Lower leg skin (tissue), 4 donors: ENCODE measurements around the gene SH2D5. TPM values are rescaled to one million over a fixed set of nuclear protein-coding genes. Genes with fewer than 3 reads are reported as not detected.

Source experiments
- DNase-seq, 2 donors: peaks; one replicate each; pipeline ENCODE4 v3.0.0-alpha.2; 2019; ENCODE audit warnings: low spot score in 2 of 2
- H3K4me3 ChIP-seq: fragments of 200-600 bp; sonication (generic); 2 replicates; pipeline ENCODE4 v1.5.1; 2017; ENCODE audit warnings: mild to moderate bottlenecking, low read depth; ENCODE audit not compliant: poor library complexity, severe bottlenecking
- POLR2A ChIP-seq, 2 donors: fragments of 450-650 bp; IDR thresholded peaks; one replicate each; pipeline ENCODE4 v1.6.1; 2016 to 2017; ENCODE audit warnings: antibody characterized with exemption in 2 of 2, mild to moderate bottlenecking in 1 of 2, moderate library complexity in 1 of 2
- WGBS, 2 donors: methylation state at CpG; one replicate each; pipeline ENCODE4 v1.1.5; 2018; 5-methylcytosine and 5-hydroxymethylcytosine counted together
- intact Hi-C: fragments of 100-400 bp; cut with DNase I; formaldehyde crosslinking; loops from one replicate; pipeline ENCODE4 v1.15.0; 2023; ENCODE audit warnings: low total_unique reads
- total RNA-seq, 4 donors: library from RNA; depleted of rRNA; stranded (reverse); fragments of >200 nt; gene quantifications; one replicate each; pipeline ENCODE4 v1.1.0, GENCODE V29; 2016
- TF ChIP-seq, protein P1 (sequence below), 3 donors: fragments of 450-650 bp; IDR thresholded peaks; one replicate each; pipeline ENCODE4 v1.5.1; 2016; ENCODE audit warnings: antibody characterized with exemption in 3 of 3, mild to moderate bottlenecking in 3 of 3, moderate library complexity in 2 of 3

The SH2D5 gene
- total RNA-seq, 4 donors from 2014 or later = 0.11 to 1.0 (median 0.18) TPM

DNA sequence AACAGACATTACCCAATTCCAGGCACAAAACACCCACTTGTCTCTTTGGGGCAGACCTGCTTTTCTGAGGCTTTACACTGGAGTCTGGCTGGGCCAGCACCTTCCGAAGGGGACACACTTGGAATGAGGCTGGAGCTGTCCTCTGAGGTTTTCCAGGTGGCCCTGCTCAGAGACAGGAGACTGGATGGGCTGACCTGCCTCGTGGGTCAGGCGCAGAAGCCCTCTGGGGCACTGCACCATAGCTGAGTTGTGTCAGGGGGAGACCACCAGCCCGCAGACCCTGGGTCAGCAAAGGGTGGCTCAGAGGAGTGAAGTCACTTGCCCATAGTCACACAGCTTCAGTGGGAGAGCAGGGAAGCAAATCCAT lies 1.8 kb downstream of the SH2D5 start:
- intact Hi-C loops = no loop called here
- no peak for TF ChIP-seq POLR2A (IDR thresholded peaks at IDR 0.05)
- TF ChIP-seq, protein P1, sequence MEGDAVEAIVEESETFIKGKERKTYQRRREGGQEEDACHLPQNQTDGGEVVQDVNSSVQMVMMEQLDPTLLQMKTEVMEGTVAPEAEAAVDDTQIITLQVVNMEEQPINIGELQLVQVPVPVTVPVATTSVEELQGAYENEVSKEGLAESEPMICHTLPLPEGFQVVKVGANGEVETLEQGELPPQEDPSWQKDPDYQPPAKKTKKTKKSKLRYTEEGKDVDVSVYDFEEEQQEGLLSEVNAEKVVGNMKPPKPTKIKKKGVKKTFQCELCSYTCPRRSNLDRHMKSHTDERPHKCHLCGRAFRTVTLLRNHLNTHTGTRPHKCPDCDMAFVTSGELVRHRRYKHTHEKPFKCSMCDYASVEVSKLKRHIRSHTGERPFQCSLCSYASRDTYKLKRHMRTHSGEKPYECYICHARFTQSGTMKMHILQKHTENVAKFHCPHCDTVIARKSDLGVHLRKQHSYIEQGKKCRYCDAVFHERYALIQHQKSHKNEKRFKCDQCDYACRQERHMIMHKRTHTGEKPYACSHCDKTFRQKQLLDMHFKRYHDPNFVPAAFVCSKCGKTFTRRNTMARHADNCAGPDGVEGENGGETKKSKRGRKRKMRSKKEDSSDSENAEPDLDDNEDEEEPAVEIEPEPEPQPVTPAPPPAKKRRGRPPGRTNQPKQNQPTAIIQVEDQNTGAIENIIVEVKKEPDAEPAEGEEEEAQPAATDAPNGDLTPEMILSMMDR (IDR thresholded peaks at IDR 0.05) = no peak
- WGBS, 2 donors = 52 to 59% methylated on average over 4 of the region's 4 CpGs
- DNase-seq = peak in 1 of 2 donors; percentile 84
- H3K4me3 ChIP-seq = no peak overlapping the region

DNA sequence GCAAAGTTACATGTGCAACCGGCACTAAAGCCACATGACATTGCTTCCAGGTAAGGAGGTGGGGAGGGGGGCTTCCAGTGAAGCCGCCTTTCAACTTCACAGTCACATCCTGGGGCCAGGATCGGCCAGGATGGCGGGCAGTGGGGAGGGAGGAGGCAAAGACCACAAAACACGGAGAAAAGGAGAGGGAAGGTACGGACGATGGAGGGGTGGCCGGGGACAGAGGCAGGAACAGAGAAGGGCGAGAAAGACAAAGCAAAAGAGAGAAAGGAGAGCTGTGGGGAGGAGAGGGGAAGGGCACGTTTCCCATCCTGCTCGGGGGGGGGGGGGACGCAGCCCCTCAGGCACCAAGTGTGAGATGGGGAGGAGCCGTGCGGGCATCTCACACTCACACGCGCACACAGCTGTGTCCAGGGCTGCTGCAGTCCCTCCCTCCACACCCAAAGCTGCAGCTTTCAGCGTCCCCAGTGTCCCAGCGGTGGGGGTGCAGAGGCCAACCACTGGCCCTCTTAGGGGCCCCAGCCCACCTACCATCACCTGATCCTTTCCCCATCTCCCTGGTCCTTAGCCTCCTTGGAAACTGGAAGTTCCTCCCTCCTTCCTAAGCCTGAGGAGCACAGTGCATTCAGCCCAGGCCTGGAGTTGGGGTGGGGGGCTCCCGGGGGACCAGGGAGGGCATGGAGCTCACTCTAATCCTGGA lies 2.4 kb downstream of the SH2D5 start:
- intact Hi-C loops = no loop called here
- WGBS, 2 donors = 30 to 35% methylated on average over 19 of the region's 19 CpGs
- H3K4me3 ChIP-seq = no peak overlapping the region
- DNase-seq = peak in 1 of 2 donors; percentile 71
- no peak for TF ChIP-seq POLR2A (IDR thresholded peaks at IDR 0.05)
- TF ChIP-seq, protein P1 (IDR thresholded peaks at IDR 0.05) = no peak

DNA sequence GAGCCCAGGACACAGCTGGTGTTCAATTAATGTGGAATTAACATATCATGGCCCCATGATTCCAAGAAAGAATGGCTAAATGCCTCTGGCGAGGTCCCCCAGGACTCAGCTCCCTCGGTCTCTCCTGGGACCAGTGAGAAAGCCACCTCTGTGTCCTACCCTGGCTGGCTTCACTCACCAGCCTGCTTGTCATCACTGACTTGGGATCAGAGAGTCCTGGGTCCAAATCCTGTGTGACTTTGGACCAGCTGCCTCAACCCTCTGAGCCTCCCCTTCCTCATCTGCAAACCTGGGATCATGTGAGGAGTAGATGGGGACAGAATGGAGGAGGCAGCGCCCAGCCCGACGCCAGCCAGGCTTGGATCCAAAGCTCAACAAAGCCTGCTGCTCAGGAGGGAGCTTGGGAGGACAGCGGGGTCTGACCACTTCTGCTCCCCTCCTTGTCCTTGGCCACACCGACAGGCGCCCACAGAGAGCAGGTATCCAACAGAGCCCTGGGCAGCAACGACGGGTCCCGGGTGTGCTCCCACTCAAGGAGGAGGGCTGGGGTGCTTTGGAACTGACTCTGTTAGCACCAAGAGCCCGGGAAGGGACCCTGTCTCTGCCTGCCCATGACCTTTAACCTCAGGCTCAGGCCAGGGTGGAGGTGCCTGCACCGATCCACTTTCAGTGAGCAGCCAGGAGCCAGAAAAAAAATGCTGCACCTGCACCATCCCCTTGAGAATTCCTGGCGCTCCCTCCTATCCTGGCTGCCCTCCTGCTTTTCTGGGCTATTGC lies 3.2 kb downstream of the SH2D5 start:
- 52 to 61% methylated on average over 10 to 14 of the region's 14 CpGs for WGBS, 2 donors
- intact Hi-C loops = no loop called here
- DNase-seq = peak in 1 of 2 donors; percentile 79
- no peak overlapping the region for H3K4me3 ChIP-seq
- TF ChIP-seq, protein P1 (IDR thresholded peaks at IDR 0.05) = no peak
- no peak for TF ChIP-seq POLR2A (IDR thresholded peaks at IDR 0.05)

DNA sequence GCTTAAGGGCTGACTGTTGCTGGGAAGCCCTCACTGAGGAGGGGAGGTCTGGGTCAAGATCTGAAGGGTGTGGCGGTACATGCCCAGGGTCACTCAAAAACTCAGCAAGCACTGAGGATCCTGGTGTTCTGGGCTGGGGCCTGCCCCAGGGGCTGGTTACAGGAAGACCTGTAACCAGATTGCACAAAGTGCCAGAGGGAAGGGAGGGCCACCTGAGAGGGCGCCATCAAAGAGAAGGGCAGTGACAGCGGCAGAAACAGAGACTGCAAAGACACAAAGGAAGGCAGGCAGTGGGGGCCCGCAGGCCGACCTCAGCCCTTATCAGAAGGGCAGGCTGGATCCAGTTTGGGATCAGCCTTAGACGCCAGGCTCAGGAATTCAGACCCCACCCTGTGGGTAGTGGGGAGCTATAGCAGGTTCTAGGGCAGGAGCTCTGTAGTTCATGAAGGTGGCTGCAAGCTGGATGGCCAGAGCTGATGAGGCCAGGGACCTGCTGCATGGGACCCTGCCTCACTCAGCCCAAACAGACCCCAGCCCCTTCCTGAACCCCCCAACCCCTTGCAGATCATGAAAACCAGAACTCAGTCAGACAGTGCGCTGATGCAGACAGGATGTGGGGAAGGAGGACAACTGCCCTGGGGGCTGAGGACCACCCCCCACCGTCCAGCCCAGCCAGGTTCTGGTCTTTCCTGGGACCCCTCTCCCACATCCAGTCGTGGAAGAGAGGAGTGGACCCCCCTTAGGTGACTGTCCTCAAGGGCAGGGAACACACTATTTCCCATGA lies 3.9 kb downstream of the SH2D5 start:
- 60 to 70% methylated on average over 9 of the region's 9 CpGs for WGBS, 2 donors
- TF ChIP-seq, protein P1 (IDR thresholded peaks at IDR 0.05) = no peak
- TF ChIP-seq POLR2A (IDR thresholded peaks at IDR 0.05) = no peak
- peak in 1 of 2 donors; percentile 66 for DNase-seq
- H3K4me3 ChIP-seq = no peak overlapping the region
- intact Hi-C loops = no loop called here

DNA sequence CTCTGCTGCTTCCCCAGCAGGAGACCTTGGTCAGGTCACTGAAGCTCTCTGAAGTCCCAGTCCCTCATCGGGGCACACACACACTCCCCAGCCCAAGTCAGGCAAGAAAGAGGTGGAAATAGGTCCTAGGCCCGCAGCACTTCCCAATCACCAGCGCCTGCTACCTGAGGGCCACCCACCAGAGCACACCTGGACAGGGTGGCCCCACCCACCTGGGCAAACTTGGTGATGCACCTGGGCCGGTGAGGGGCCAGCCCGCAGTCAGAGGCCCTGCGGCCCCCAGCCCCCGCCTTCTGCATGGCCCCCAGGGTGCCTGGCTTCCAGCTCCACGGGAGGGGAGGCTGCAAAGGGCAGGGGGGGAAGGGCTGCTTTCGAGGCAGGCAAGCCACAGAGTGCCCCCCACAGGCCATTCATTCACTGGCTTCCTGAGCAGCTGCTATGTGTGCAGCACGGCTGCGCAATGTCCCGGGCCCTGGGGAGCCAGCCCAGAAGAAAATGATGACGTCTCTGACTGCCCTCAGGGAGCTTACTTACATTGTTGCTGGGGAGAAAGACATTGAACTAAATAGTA lies 4.7 kb downstream of the SH2D5 start:
- intact Hi-C loops = no loop called here
- no peak for TF ChIP-seq POLR2A (IDR thresholded peaks at IDR 0.05)
- TF ChIP-seq, protein P1 (IDR thresholded peaks at IDR 0.05) = no peak
- DNase-seq = peak in 1 of 2 donors; percentile 80
- H3K4me3 ChIP-seq = no peak overlapping the region
- 67 to 72% methylated on average over 10 to 12 of the region's 13 CpGs for WGBS, 2 donors
